Measurements from ENCODE around the gene CCDC97.
A peak's percentile ranks its signal among the peaks of the same experiment; 100 is the strongest.
"Not testable (repeated sequence)": the region's sequence is repeated elsewhere in the genome, so short reads cannot be mapped to it uniquely, and the experiment has no call there.

CCDC97 gene

DNA sequence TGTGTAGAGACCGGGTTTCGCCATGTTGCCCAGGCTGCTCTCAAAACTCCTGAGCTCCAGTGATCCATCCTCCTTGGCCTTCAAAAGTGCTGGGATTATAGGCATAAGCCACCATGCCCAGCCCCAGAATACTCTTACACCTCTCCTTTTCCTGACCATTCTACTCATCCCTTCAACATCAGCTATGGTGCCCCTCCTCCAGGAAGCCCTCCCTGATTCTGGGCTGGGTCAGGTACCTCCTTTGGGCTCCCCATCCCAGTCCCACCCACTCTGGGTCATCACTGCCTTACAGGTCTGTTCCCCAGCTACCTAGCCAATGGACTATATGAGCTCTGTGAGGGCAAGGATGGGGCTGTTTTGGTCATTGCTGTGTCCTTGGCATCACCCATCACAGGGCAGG is 34.2 kb downstream of the CCDC97 start:
- TF ChIP-seq, protein P1, sequence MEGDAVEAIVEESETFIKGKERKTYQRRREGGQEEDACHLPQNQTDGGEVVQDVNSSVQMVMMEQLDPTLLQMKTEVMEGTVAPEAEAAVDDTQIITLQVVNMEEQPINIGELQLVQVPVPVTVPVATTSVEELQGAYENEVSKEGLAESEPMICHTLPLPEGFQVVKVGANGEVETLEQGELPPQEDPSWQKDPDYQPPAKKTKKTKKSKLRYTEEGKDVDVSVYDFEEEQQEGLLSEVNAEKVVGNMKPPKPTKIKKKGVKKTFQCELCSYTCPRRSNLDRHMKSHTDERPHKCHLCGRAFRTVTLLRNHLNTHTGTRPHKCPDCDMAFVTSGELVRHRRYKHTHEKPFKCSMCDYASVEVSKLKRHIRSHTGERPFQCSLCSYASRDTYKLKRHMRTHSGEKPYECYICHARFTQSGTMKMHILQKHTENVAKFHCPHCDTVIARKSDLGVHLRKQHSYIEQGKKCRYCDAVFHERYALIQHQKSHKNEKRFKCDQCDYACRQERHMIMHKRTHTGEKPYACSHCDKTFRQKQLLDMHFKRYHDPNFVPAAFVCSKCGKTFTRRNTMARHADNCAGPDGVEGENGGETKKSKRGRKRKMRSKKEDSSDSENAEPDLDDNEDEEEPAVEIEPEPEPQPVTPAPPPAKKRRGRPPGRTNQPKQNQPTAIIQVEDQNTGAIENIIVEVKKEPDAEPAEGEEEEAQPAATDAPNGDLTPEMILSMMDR (IDR thresholded peaks at IDR 0.05; ENCODE audit: low read depth, low read length) = no peak
- no peak overlapping the region for H3K4me3 ChIP-seq (ENCODE audit: low read depth, low read length)

DNA sequence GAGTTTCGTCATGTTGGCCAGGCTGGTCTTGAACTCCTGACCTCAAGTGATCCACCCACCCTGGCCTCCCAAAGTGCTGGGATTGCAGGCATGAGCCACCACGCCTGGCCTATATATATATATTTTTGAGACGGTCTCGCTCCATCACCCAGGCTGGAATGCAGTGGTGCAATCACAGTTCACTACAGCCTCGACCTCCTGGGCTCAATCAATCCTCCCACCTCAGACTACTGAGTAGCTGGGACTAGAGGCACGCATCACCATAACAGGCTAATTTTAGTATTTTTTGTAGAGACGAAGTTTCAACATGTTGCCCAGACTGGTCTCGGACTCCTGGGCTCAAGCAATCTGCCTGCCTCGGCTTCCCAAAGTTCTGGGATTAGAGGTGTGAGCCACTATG is 36.9 kb downstream of the CCDC97 start:
- not testable (repeated sequence) for H3K4me3 ChIP-seq (ENCODE audit: low read depth, low read length)

- peak overlapping the region; percentile 92 for H3K4me3 ChIP-seq (ENCODE audit: low read depth, low read length)
- TF ChIP-seq, protein P1 (IDR thresholded peaks at IDR 0.05; ENCODE audit: low read depth, low read length) = no peak
Measured at GRCh38 chr19:41350735-41351338, 40.9 kb downstream of the CCDC97 start.

- peak overlapping the region; percentile 92 for H3K4me3 ChIP-seq (ENCODE audit: low read depth, low read length)
- TF ChIP-seq, protein P1 (IDR thresholded peaks at IDR 0.05; ENCODE audit: low read depth, low read length) = no peak
Measured at GRCh38 chr19:41351339-41352245, 41.6 kb downstream of the CCDC97 start.

GRCh38 chr19:41352279-41352608 is 42.3 kb downstream of the CCDC97 start:
- peak overlapping the region; percentile 92 for H3K4me3 ChIP-seq (ENCODE audit: low read depth, low read length)
- TF ChIP-seq, protein P1 (IDR thresholded peaks at IDR 0.05; ENCODE audit: low read depth, low read length) = no peak

- TF ChIP-seq, protein P1 (IDR thresholded peaks at IDR 0.05; ENCODE audit: low read depth, low read length) = peak; percentile 35; the same call in 1 of the 2 replicates
- peak overlapping the region; percentile 92 for H3K4me3 ChIP-seq (ENCODE audit: low read depth, low read length)
Measured at GRCh38 chr19:41352609-41353465, 42.9 kb downstream of the CCDC97 start.

DNA sequence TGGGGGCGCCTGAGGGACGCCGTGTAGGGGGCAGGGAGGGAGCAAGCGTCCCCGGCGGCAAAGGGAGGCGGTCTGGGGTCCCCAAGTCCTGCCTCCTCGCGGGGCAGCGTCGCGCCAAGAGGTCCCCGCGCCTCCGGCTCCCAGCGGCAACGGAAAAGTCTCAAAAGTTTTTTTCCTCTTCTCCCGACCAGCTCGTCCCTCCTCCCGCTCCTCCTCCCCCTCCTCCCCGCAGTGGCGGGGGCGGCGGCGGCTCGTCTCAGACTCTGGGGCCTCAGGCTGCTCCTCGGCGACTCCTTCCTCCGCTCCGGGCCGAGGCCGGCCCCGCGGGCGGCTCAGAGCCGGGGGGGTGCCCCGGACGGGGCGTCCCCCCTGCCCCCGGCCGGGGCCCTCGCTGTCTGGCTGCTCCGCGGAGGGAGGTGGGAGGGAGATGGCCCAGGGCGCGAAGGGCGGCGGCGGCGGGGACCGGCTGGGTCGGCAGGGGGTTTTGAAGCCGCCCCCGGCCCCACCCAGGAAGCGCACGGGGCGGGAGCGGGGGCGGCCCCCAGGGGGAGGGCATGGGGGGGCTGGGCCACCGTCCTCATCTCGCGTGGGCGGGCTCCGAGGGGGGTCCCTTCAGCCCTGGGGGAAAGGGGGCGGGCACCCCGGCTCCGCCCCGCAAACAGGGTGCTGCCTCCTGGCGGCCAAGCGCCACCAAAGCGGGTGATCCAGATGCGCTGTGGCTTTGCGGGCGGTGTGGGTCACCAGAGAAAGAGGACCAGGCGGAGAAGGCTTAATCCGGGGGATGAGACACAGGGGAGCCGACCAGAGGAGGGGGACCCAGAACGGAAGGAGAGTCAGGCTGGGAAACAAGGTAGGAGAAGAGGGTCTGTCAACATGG is 43.7 kb downstream of the CCDC97 start, which contains the start of gene TGFB1:
TSS of gene TGFB1 (minus strand) at position 457 of the 877 bp plus-strand sequence. CDS start 878 bp downstream, outside the sequence.
- TF ChIP-seq, protein P1 (IDR thresholded peaks at IDR 0.05; ENCODE audit: low read depth, low read length) = peak; percentile 79
- H3K4me3 ChIP-seq (ENCODE audit: low read depth, low read length) = peak within 1 kb of the TSS; percentile 92

All from WI38 (cell line).